BJ (cell line): ENCODE results near the gene MOK. TPM values are rescaled to one million over a fixed set of nuclear protein-coding genes. Genes with fewer than 3 reads are reported as not detected.

Source experiments
- CTCF ChIA-PET: fragments of 350-600 bp; formaldehyde crosslinking; extraction: SDS; loops from one replicate; lab custom pipeline; 2021; ENCODE audit warnings: antibody characterized with exemption, inconsistent platforms; lab: Yijun Ruan, JAX
- POLR2A ChIA-PET: fragments of 300-600 bp; sonication (Branson Sonifier 250); formaldehyde crosslinking; extraction: SDS; loops from one replicate; lab custom pipeline; 2021; ENCODE audit warnings: antibody characterized with exemption; lab: Charles Lee
- DNase-seq: peaks from one replicate; pipeline ENCODE4 v3.0.0-alpha.2; 2011; ENCODE audit warnings: low read depth
- H3K27me3 ChIP-seq: 2 replicates; pipeline ENCODE4 v1.6.0; 2011; ENCODE audit warnings: low read length; ENCODE audit not compliant: control insufficient read depth, insufficient read depth
- H3K36me3 ChIP-seq: 2 replicates; pipeline ENCODE4 v1.5.1; 2011; ENCODE audit warnings: low read length; ENCODE audit not compliant: control insufficient read depth, insufficient read depth
- H3K4me3 ChIP-seq: 2 replicates; pipeline ENCODE4 v1.5.1; 2011; ENCODE audit warnings: low read depth, mild to moderate bottlenecking, control low read depth, low read length
- polyA plus RNA-seq: library from polyadenylated mRNA; depleted of rRNA; stranded (reverse); fragments of >200 nt; gene quantifications from 2 replicates; pipeline ENCODE4 v1.2.3, GENCODE V29; 2011
- TF ChIP-seq, protein P1 (sequence below): IDR thresholded peaks from 2 replicates; pipeline ENCODE4 v1.5.1; 2011; ENCODE audit warnings: low read depth, mild to moderate bottlenecking, control low read depth, inconsistent platforms, low read length, moderate library complexity; ENCODE audit not compliant: insufficient read depth

MOK gene
- polyA plus RNA-seq, 1 experiment: 26.0 TPM

DNA sequence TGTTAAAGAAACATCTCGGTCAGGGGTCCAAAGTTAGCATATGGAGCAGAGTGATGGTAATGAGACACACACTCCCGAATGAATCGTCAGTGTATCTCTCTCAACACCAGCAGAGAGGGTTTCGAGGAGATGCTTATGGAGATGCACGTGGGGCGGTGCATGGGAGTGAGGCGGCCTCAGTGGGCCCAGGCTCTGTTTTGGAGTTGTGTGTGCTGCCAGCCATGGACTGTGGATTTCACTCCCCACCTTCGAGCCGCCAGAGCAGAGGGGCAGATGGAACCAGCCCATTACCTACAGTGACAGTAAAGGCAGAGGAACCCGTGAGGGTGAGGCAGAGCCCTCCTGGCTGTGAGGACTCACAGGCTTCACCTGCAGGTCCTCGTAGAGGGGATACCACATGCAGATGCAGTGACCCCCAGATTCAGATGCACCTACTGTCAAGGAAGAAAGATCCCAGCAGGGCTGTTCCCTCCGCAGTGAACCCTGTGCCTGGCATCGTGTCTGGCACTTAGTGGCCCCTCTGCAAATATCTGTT lies 97.1 kb downstream of the MOK start:
- CTCF ChIA-PET: interaction anchor here (1.5 kb wide), 1 partner anchor 106 kb away, joined by 3 read pairs; no protein-coding TSS in a partner anchor
- Histone ChIP-seq H3K36me3 (peaks cover 6% of the 10 kb centered on the region), H3K27me3 (no peaks in the 10 kb centered on the region), H3K4me3 (no peak overlapping the region)
- DNase-seq: no peak
- POLR2A ChIA-PET: no interaction called here
- TF ChIP-seq, protein P1, sequence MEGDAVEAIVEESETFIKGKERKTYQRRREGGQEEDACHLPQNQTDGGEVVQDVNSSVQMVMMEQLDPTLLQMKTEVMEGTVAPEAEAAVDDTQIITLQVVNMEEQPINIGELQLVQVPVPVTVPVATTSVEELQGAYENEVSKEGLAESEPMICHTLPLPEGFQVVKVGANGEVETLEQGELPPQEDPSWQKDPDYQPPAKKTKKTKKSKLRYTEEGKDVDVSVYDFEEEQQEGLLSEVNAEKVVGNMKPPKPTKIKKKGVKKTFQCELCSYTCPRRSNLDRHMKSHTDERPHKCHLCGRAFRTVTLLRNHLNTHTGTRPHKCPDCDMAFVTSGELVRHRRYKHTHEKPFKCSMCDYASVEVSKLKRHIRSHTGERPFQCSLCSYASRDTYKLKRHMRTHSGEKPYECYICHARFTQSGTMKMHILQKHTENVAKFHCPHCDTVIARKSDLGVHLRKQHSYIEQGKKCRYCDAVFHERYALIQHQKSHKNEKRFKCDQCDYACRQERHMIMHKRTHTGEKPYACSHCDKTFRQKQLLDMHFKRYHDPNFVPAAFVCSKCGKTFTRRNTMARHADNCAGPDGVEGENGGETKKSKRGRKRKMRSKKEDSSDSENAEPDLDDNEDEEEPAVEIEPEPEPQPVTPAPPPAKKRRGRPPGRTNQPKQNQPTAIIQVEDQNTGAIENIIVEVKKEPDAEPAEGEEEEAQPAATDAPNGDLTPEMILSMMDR: no peak

GRCh38 chr14:102206918-102207317 lies 98.0 kb downstream of the MOK start:
- ChIA-PET CTCF (no interaction called here), POLR2A (no interaction called here)
- TF ChIP-seq, protein P1: no peak
- H3K27me3 ChIP-seq: no peaks in the 10 kb centered on the region
- peaks cover 6% of the 10 kb centered on the region; the same call in 1 of the 2 replicates for H3K36me3 ChIP-seq
- no peak overlapping the region for H3K4me3 ChIP-seq
- DNase-seq: no peak

GRCh38 chr14:102205560-102205959 lies 99.4 kb downstream of the MOK start:
- TF ChIP-seq, protein P1: no peak
- ChIA-PET POLR2A (no interaction called here), CTCF (no interaction called here)
- no peak for DNase-seq
- Histone ChIP-seq H3K36me3 (no peaks in the 10 kb centered on the region), H3K4me3 (no peak overlapping the region), H3K27me3 (no peaks in the 10 kb centered on the region)

DNA sequence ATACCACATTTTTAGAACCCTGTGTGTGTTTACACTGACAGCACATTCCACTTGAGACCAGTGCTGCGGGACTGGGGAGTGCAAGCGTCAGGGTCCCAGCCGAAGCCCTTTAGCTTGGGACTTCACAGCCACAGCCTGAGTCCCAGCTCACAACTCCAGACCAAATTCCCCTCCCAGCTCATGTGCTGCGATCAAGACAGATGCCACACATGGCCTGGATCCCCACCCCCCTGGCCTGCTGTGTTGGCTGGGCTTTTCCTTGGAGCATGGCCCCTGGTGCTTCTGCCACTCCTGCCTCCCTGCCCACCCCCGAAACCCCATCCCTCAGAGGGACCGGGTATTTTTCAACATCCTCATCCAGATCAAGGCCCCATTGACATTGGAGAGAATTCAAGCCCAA lies 101.6 kb downstream of the MOK start:
- DNase-seq: no peak
- ChIA-PET CTCF (no interaction called here), POLR2A (no interaction called here)
- peaks cover 3% of the 10 kb centered on the region; the same call in 1 of the 2 replicates for H3K36me3 ChIP-seq
- TF ChIP-seq, protein P1: no peak
- H3K27me3 ChIP-seq: no peaks in the 10 kb centered on the region
- H3K4me3 ChIP-seq: no peak overlapping the region

DNA sequence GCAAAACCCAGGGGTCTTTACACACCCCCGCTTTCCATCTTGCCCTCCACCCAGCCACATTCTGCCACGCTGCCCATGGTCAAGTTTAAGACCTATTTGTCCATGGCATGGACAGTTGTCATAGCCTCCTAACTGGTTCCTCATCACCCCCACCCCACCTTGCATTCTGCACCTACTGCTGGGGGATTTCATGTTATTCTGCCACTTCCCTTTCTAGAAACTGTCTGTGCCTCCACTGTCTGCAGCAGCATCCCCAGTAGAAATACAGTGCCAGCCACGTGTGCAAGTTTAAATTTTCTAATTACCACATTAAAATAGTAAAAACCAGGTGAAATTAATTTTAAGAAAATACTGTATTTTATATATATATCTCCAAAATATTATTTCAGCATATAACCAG lies 102.0 kb downstream of the MOK start:
- Histone ChIP-seq H3K27me3 (no peaks in the 10 kb centered on the region), H3K4me3 (no peak overlapping the region), H3K36me3 (peaks cover 4% of the 10 kb centered on the region; the same call in 1 of the 2 replicates)
- POLR2A ChIA-PET: no interaction called here
- DNase-seq: no peak
- CTCF ChIA-PET: no interaction called here
- TF ChIP-seq, protein P1: no peak
